K562 (cell line): ENCODE data around the gene EEF2. TPM values are rescaled to one million over a fixed set of nuclear protein-coding genes. Genes with fewer than 3 reads are reported as not detected.

Experiments used
- ATF7 ChIP-seq: fragments of 450-650 bp; IDR thresholded peaks from 2 replicates; pipeline ENCODE4 v1.7.1; 2014; ENCODE audit warnings: mild to moderate bottlenecking, moderate library complexity
- CEBPB ChIP-seq: fragments of 450-650 bp; IDR thresholded peaks from 2 replicates; pipeline ENCODE4 v1.6.1; 2016; ENCODE audit warnings: missing genetic modification characterization, missing compliant biosample characterization
- DEAF1 ChIP-seq: fragments of 450-650 bp; formaldehyde crosslinking; IDR thresholded peaks from 2 replicates; pipeline ENCODE4 v1.4.0; 2020; ENCODE audit warnings: mild to moderate bottlenecking, moderate library complexity
- KLF16 ChIP-seq: IDR thresholded peaks from 2 replicates; pipeline ENCODE4 v1.6.1; 2016; ENCODE audit warnings: antibody characterized with exemption
- MAZ ChIP-seq, 2 experiments: fragments of 450-650 bp in 1 of 2; sonication (generic) in 1 of 2; formaldehyde crosslinking; IDR thresholded peaks in 1 of 2; conservative IDR thresholded peaks in 1 of 2; 2 replicates each; pipeline versions ENCODE4 v1.4.0 to v1.5.0; 2020; ENCODE audit warnings: mild to moderate bottlenecking in 1 of 2, missing genetic modification reagents in 1 of 2
- MEF2D ChIP-seq: conservative IDR thresholded peaks from 2 replicates; pipeline ENCODE4 v1.6.1; 2016; ENCODE audit warnings: low read depth, missing genetic modification characterization, missing compliant biosample characterization
- NCOA1 ChIP-seq: fragments of 450-650 bp; IDR thresholded peaks from 2 replicates; pipeline ENCODE4 v1.6.1; 2016; ENCODE audit warnings: low read depth
- NEUROD1 ChIP-seq: fragments of 150-350 bp; IDR thresholded peaks from 2 replicates; pipeline ENCODE4 v1.6.1; 2014; ENCODE audit warnings: borderline replicate concordance, low read length, low read depth; ENCODE audit not compliant: partially characterized antibody
- PRDM10 ChIP-seq: fragments of 450-650 bp; IDR thresholded peaks from 2 replicates; pipeline ENCODE4 v1.6.1; 2018; ENCODE audit not compliant: partially characterized antibody
- RAD51 ChIP-seq: fragments of 450-650 bp; IDR thresholded peaks from 2 replicates; pipeline ENCODE4 v1.7.1; 2016; ENCODE audit warnings: low read depth, mild to moderate bottlenecking, borderline replicate concordance
- RBBP5 ChIP-seq: fragments of 200-600 bp; sonication (generic); IDR thresholded peaks from 2 replicates; pipeline ENCODE4 v1.6.1; 2012; ENCODE audit warnings: borderline replicate concordance, mild to moderate bottlenecking, low read length, control low read depth, inconsistent platforms; ENCODE audit not compliant: insufficient read depth, poor library complexity, severe bottlenecking
- RBM39 ChIP-seq: fragments of 200-400 bp; formaldehyde crosslinking; optimal IDR thresholded peaks from 2 replicates; pipeline ENCODE3; 2018; ENCODE audit warnings: low read depth, low read length
- SMARCA4 ChIP-seq: fragments of 450-650 bp; IDR thresholded peaks from 2 replicates; pipeline ENCODE4 v1.6.1; 2016
- TCFL5 ChIP-seq: fragments of 250-450 bp; sonication (Bioruptor Pico); conservative IDR thresholded peaks from 2 replicates; pipeline ENCODE4 v1.6.1; 2021; ENCODE audit warnings: mild to moderate bottlenecking, moderate library complexity, matching md5 sums
- ZKSCAN1 ChIP-seq: fragments of 150-350 bp; IDR thresholded peaks from 2 replicates; pipeline ENCODE4 v1.6.1; 2016; ENCODE audit warnings: low read depth, low read length
- ZNF239 ChIP-seq: fragments of 250-450 bp; sonication (Bioruptor Pico); IDR thresholded peaks from 2 replicates; pipeline ENCODE4 v1.4.0; 2020; ENCODE audit warnings: mild to moderate bottlenecking
- polyA plus RNA-seq, 8 experiments: library from polyadenylated mRNA; depleted of rRNA in 4 of 8; stranded (reverse) in 5 of 8; unstranded in 3 of 8; fragments of >200 nt; fragmentation: Nextera tagmentation in 2 of 8; fragmentation: Illumina TruSeq in 1 of 8; extraction: Ambion mirVana in 2 of 8; extraction: Trizol in 1 of 8; gene quantifications; 2 replicates each; pipeline versions ENCODE4 v1.2.1 to v1.2.3, GENCODE V29; 2011 to 2014; ENCODE audit warnings: inconsistent platforms in 1 of 8, missing spikeins in 1 of 8
- total RNA-seq, 7 experiments: library from RNA; depleted of rRNA in 6 of 7; stranded (reverse); fragments of >200 nt in 6 of 7; fragmentation: Illumina TruSeq in 2 of 7; extraction: Trizol in 2 of 7; gene quantifications; 2 replicates each; pipeline versions ENCODE4 v1.2.1 to v1.2.3, GENCODE V29; 2011 to 2021; ENCODE audit warnings: low replicate concordance in 1 of 7
- TF ChIP-seq, protein P1 (sequence below): IDR thresholded peaks from 2 replicates; pipeline ENCODE4 v1.6.1; 2011; ENCODE audit warnings: borderline replicate concordance, low read depth, mild to moderate bottlenecking, moderate library complexity, low read length; ENCODE audit not compliant: insufficient read depth, poor library complexity, severe bottlenecking
- TF ChIP-seq, protein P2 (sequence below): IDR thresholded peaks from 2 replicates; pipeline ENCODE4 v1.6.1; 2012; ENCODE audit warnings: low read depth, low read length, improper control_type of control experiment, borderline replicate concordance

The EEF2 gene
- total and polyA plus RNA-seq, 9 of the 15 experiments (the other 6 are each of a cell fraction or from before 2014, with no cell fraction given) = 372 to 3,003 (median 1,453) TPM

DNA sequence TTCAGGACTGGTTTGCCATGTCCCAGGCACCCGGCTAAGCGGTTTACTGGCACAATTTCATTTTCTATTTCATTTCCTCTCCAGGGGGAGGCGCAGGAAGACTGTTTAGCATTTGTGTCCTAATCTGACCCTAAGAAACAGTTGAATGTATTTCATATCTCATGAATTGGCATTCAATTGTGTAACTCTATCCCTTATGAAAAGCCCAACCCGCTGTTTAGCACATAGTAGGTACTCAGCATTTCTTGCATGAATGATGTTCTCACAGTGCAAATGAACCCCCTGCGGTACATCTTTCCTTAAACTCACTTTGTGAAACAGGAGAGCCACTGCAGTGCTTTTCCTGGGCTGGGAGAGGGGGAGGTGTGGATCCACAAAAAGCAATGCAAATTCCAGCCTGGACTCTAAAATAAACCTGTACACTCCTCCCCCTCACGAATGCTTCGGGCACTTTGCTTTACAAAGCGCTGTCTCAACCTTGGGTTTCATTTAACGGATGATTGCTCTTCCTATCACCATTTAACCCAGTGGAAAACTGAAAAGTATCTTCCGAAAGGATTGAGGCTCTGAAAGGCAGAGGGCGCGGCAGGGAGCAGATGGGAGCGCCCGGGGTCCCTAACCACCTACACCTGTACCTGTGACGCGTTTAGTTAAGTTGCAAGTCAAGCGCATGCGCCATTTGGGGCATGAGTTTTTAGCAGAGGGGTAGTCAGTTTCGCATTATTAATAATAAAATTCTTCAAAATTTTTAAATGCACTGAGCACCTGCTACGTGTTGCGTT lies 1.2 kb upstream of the EEF2 start (continued):
- TF ChIP-seq, protein P1, sequence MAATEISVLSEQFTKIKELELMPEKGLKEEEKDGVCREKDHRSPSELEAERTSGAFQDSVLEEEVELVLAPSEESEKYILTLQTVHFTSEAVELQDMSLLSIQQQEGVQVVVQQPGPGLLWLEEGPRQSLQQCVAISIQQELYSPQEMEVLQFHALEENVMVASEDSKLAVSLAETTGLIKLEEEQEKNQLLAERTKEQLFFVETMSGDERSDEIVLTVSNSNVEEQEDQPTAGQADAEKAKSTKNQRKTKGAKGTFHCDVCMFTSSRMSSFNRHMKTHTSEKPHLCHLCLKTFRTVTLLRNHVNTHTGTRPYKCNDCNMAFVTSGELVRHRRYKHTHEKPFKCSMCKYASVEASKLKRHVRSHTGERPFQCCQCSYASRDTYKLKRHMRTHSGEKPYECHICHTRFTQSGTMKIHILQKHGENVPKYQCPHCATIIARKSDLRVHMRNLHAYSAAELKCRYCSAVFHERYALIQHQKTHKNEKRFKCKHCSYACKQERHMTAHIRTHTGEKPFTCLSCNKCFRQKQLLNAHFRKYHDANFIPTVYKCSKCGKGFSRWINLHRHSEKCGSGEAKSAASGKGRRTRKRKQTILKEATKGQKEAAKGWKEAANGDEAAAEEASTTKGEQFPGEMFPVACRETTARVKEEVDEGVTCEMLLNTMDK = peak; percentile 36
- TF ChIP-seq KLF16 (0 out of 2 replicates have a peak, but pooled peaks have one; percentile 10), NEUROD1 (no peak), CEBPB (tag) (peak; percentile 88), RAD51 (no peak), RBBP5 (peak; percentile 63), MAZ (CRISPR knock-in tag; conservative IDR thresholded peaks at IDR 0.05 in 1 of 2, IDR thresholded peaks at IDR 0.05 in 1 of 2) (peak in 1 of 2 experiments; percentile 33; a peak in 2 of 4 replicates), RBM39 (no peak), MEF2D (tag) (peak; percentile 69), ATF7 (no peak), PRDM10 (peak; percentile 7), SMARCA4 (peak; percentile 21; the same call in 1 of the 2 replicates), NCOA1 (peak; percentile 56; the same call in 1 of the 2 replicates), ZKSCAN1 (peak; percentile 98), TCFL5 (CRISPR knock-in tag) (no peak), DEAF1 (CRISPR knock-in tag) (peak; percentile 67), ZNF239 (CRISPR knock-in tag) (no peak)
- TF ChIP-seq, protein P2, sequence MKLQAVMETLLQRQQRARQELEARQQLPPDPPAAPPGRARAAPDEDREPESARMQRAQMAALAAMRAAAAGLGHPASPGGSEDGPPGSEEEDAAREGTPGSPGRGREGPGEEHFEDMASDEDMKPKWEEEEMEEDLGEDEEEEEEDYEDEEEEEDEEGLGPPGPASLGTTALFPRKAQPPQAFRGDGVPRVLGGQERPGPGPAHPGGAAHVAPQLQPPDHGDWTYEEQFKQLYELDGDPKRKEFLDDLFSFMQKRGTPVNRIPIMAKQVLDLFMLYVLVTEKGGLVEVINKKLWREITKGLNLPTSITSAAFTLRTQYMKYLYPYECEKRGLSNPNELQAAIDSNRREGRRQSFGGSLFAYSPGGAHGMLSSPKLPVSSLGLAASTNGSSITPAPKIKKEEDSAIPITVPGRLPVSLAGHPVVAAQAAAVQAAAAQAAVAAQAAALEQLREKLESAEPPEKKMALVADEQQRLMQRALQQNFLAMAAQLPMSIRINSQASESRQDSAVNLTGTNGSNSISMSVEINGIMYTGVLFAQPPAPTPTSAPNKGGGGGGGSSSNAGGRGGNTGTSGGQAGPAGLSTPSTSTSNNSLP = peak; percentile 89
